ENCODE data around the gene ABCC3.
A peak's percentile ranks its signal among the peaks of the same experiment; 100 is the strongest.

Gene ABCC3

DNA sequence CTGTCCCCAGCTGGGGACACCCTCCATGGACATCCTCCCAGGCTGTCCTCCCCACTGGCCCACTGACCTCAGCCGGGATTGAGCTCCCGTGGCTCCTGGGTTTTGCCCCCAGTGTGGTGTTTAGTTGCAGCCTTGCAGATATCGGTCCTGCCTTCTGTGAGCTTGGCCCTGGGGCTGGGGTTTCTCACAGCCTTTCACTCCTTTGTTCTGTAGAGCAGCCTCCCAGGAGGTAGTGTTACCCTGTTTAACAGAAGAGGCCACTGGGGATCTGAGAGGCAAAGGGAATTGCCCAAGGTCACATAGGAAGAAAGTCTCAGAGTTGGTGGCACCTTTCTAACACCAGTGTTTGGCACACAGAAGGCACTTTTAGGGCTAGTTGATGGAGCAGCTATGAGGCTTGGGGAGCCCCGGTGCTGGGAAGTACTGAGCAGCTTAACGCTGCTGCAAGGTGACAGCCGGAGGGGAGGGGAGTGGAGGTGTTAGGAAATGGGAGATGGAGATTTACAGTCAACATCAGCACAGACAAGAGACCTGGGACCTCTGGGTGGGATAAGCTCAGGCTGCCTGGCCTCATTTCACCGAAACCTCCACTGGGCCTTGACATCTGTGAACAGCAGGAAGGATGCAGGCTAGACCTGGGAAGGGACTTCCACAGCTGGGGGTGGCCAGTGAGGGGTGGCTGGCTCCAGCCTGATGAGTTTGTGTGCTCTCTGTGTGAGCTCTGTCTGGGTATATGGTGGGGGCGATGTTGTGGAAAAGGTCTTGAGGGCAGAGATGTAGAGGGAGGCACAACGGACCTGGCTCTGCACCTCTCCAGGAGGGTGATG, 48.0 kb upstream of the ABCC3 start:
- no peak for DNase-seq (ENCODE audit: low spot score)
- Histone ChIP-seq H2AK5ac (ENCODE audit: low read depth, low read length) (peak overlapping the region; percentile 85), H2BK15ac (ENCODE audit: low read length) (peak overlapping the region; percentile 90), H2AFZ (ENCODE audit: low read length) (peak overlapping the region; percentile 17), H3K23ac (ENCODE audit: low read depth, low read length, poor library complexity) (no peak overlapping the region), H3K4me2 (ENCODE audit: insufficient read depth, low read length, poor library complexity, severe bottlenecking) (no peak overlapping the region), H2BK120ac (ENCODE audit: low read depth, low read length) (peak overlapping the region; percentile 26), H3K27ac (replicated peaks; ENCODE audit: low read length) (no peak overlapping the region), H3K9me3 (replicated peaks in 1 of 2; ENCODE audit: control insufficient read depth in 2 of 2, insufficient read depth in 1 of 2, low read depth in 1 of 2, low read length in 2 of 2) (no peaks in the 10 kb centered on the region), H2BK12ac (ENCODE audit: low read length) (no peak overlapping the region), H3K27me3 (ENCODE audit: control insufficient read depth in 3 of 3, insufficient read depth in 3 of 3, low read depth in 1 of 3, low read length in 3 of 3) (no peaks in the 10 kb centered on the region), H2BK5ac (ENCODE audit: low read length) (no peak overlapping the region), H4K8ac (ENCODE audit: low read depth, low read length) (no peak overlapping the region), H3K4ac (ENCODE audit: low read length) (peak overlapping the region; percentile 20), H4K91ac (ENCODE audit: low read depth, low read length, poor library complexity) (no peak overlapping the region), H3K4me3 (ENCODE audit: low read length in 2 of 2) (no peak overlapping the region), H3K18ac (ENCODE audit: low read length) (peak overlapping the region; percentile 86), H3K14ac (ENCODE audit: low read length) (no peak overlapping the region), H3K36me3 (replicated peaks in 1 of 2; ENCODE audit: control insufficient read depth in 2 of 2, insufficient read depth in 2 of 2, low read length in 2 of 2) (no peaks in the 10 kb centered on the region), H3K79me1 (ENCODE audit: low read depth, low read length) (no peaks in the 10 kb centered on the region), H3K9ac (ENCODE audit: low read depth, low read length, poor library complexity) (peak overlapping the region; percentile 60), H3K4me1 (ENCODE audit: control insufficient read depth in 2 of 2, insufficient read depth in 1 of 2, low read depth in 1 of 2, low read length in 2 of 2) (peaks cover 11 to 28% of the 10 kb centered on the region in 2 donors)
- WGBS, 2 donors (ENCODE audit: extremely low coverage in 2 of 2, insufficient read length in 2 of 2, insufficient replicate concordance in 1 of 2) = no CpG with 5 or more reads among the region's 9 CpGs

DNA sequence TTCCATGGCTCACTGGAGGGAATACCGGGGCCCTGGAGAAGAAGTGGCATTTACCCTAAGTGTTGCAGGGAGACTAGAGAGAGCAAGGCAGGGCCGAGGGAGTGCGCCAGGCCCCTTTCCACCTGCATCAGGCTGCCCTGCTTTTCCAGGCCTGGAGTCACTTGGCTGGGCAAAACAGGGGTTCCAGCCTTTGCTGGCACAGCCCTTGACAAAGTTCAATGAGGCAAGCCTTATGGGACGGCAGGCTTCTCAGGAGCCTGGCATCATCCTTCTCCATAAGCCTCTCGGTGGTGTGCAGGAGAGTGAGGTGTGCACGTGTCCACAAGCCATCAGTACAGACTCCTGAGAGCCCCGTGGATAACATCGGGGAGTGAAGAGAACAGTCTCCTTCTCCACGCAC, 47.1 kb upstream of the ABCC3 start:
- H2BK12ac ChIP-seq (ENCODE audit: low read length) = no peak overlapping the region
- H3K27ac ChIP-seq (replicated peaks; ENCODE audit: low read length) = no peak overlapping the region
- no peak overlapping the region for H3K4me2 ChIP-seq (ENCODE audit: insufficient read depth, low read length, poor library complexity, severe bottlenecking)
- H2BK5ac ChIP-seq (ENCODE audit: low read length) = no peak overlapping the region
- H3K27me3 ChIP-seq (ENCODE audit: control insufficient read depth in 3 of 3, insufficient read depth in 3 of 3, low read depth in 1 of 3, low read length in 3 of 3) = no peaks in the 10 kb centered on the region
- no peak overlapping the region for H4K8ac ChIP-seq (ENCODE audit: low read depth, low read length)
- no peak overlapping the region for H4K91ac ChIP-seq (ENCODE audit: low read depth, low read length, poor library complexity)
- H3K79me1 ChIP-seq (ENCODE audit: low read depth, low read length) = no peaks in the 10 kb centered on the region
- H2AK5ac ChIP-seq (ENCODE audit: low read depth, low read length) = peak overlapping the region; percentile 17
- H3K9ac ChIP-seq (ENCODE audit: low read depth, low read length, poor library complexity) = no peak overlapping the region
- H3K23ac ChIP-seq (ENCODE audit: low read depth, low read length, poor library complexity) = no peak overlapping the region
- H3K4me1 ChIP-seq (ENCODE audit: control insufficient read depth in 2 of 2, insufficient read depth in 1 of 2, low read depth in 1 of 2, low read length in 2 of 2) = peaks cover 14 to 28% of the 10 kb centered on the region in 2 donors
- DNase-seq (ENCODE audit: low spot score) = no peak
- no peak overlapping the region for H3K14ac ChIP-seq (ENCODE audit: low read length)
- no peaks in the 10 kb centered on the region for H3K36me3 ChIP-seq (replicated peaks in 1 of 2; ENCODE audit: control insufficient read depth in 2 of 2, insufficient read depth in 2 of 2, low read length in 2 of 2)
- H3K4me3 ChIP-seq (ENCODE audit: low read length in 2 of 2) = no peak overlapping the region
- H2BK120ac ChIP-seq (ENCODE audit: low read depth, low read length) = no peak overlapping the region
- H2BK15ac ChIP-seq (ENCODE audit: low read length) = no peak overlapping the region
- H2AFZ ChIP-seq (ENCODE audit: low read length) = no peak overlapping the region
- WGBS, 2 donors (ENCODE audit: extremely low coverage in 2 of 2, insufficient read length in 2 of 2, insufficient replicate concordance in 1 of 2) = no CpG with 5 or more reads among the region's 9 CpGs
- H3K9me3 ChIP-seq (replicated peaks in 1 of 2; ENCODE audit: control insufficient read depth in 2 of 2, insufficient read depth in 1 of 2, low read depth in 1 of 2, low read length in 2 of 2) = no peaks in the 10 kb centered on the region
- H3K4ac ChIP-seq (ENCODE audit: low read length) = no peak overlapping the region
- H3K18ac ChIP-seq (ENCODE audit: low read length) = no peak overlapping the region

DNA sequence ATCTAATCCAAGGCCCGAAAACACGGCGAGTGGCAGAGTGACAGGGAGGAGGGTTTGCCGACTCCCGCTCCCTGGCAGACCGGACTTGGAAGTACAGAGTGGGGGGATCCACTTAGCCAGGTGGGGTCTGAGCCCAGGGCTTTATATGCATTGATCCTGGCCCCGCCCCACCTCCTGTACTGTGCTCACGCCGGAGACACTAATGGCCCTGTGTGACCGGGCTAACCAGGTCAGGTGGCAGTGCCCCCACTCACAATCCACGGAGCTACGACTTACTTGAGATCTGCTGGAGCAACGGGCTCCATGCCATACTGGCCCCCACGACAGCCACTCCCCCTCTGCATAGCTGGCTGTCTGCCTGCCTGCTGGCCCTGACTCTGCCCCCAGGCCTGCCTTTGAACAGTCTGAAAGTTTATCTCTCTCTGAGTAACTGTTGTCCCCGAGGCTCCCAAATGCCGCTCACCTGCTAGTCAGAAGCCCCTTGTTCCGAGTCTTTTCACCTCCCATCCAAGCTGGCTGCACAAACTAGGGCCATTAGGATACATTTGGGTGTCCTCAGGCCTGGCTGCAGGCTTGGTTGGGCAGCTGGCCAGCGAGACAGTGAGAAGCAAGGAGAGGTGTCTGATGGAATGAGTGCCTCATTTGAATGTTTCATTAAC, 46.2 kb upstream of the ABCC3 start:
- no peaks in the 10 kb centered on the region for H3K79me1 ChIP-seq (ENCODE audit: low read depth, low read length)
- H2BK12ac ChIP-seq (ENCODE audit: low read length) = no peak overlapping the region
- no peak overlapping the region for H2BK120ac ChIP-seq (ENCODE audit: low read depth, low read length)
- peak overlapping the region; percentile 47 for H2AK5ac ChIP-seq (ENCODE audit: low read depth, low read length)
- DNase-seq (ENCODE audit: low spot score) = no peak
- H3K18ac ChIP-seq (ENCODE audit: low read length) = no peak overlapping the region
- peaks cover 19 to 37% of the 10 kb centered on the region in 2 donors for H3K4me1 ChIP-seq (ENCODE audit: control insufficient read depth in 2 of 2, insufficient read depth in 1 of 2, low read depth in 1 of 2, low read length in 2 of 2)
- no peak overlapping the region for H3K4ac ChIP-seq (ENCODE audit: low read length)
- no peak overlapping the region for H2BK15ac ChIP-seq (ENCODE audit: low read length)
- no peaks in the 10 kb centered on the region for H3K36me3 ChIP-seq (replicated peaks in 1 of 2; ENCODE audit: control insufficient read depth in 2 of 2, insufficient read depth in 2 of 2, low read length in 2 of 2)
- no peaks in the 10 kb centered on the region for H3K9me3 ChIP-seq (replicated peaks in 1 of 2; ENCODE audit: control insufficient read depth in 2 of 2, insufficient read depth in 1 of 2, low read depth in 1 of 2, low read length in 2 of 2)
- peak overlapping the region; percentile 38 for H2AFZ ChIP-seq (ENCODE audit: low read length)
- no peak overlapping the region for H3K14ac ChIP-seq (ENCODE audit: low read length)
- H3K27ac ChIP-seq (replicated peaks; ENCODE audit: low read length) = no peak overlapping the region
- no peak overlapping the region for H4K8ac ChIP-seq (ENCODE audit: low read depth, low read length)
- peak overlapping the region in 1 of 2 donors; percentile 20 for H3K4me3 ChIP-seq (ENCODE audit: low read length in 2 of 2)
- no CpG with 5 or more reads among the region's 18 CpGs for WGBS, 2 donors (ENCODE audit: extremely low coverage in 2 of 2, insufficient read length in 2 of 2, insufficient replicate concordance in 1 of 2)
- H3K9ac ChIP-seq (ENCODE audit: low read depth, low read length, poor library complexity) = no peak overlapping the region
- no peak overlapping the region for H2BK5ac ChIP-seq (ENCODE audit: low read length)
- H3K23ac ChIP-seq (ENCODE audit: low read depth, low read length, poor library complexity) = no peak overlapping the region
- H4K91ac ChIP-seq (ENCODE audit: low read depth, low read length, poor library complexity) = peak overlapping the region; percentile 66
- H3K4me2 ChIP-seq (ENCODE audit: insufficient read depth, low read length, poor library complexity, severe bottlenecking) = no peak overlapping the region
- no peaks in the 10 kb centered on the region for H3K27me3 ChIP-seq (ENCODE audit: control insufficient read depth in 3 of 3, insufficient read depth in 3 of 3, low read depth in 1 of 3, low read length in 3 of 3)

DNA sequence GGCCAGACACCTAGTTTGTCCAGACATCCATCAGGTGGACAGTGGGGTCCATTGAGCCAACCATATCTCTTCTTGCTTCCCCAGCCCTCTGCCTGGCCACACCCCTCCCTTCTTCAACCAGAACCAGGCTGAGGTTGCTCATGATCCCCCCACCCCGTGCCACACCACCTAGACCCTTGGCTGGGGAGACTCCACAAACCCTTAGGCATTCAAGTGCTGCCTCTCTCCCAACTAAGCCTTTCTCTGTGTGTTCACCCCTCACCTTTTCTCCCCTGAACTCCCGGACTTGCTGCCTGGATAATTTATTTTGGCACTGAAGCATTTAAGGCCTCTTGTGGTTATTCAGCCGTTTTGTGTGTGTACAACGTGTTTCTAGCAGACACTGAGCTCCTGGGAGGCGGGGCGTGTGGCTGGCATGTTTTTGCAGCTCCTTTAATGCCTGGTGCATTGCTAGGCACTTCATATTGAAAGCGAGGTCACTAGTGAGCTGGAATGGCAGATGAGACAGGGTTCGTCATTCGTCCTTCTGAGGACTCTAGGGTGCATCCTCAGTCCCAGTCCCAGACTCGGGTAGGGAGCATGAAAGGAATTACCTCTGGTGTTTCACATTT, 45.5 kb upstream of the ABCC3 start:
- no peak overlapping the region for H3K23ac ChIP-seq (ENCODE audit: low read depth, low read length, poor library complexity)
- DNase-seq (ENCODE audit: low spot score) = no peak
- WGBS, 2 donors (ENCODE audit: extremely low coverage in 2 of 2, insufficient read length in 2 of 2, insufficient replicate concordance in 1 of 2) = no CpG with 5 or more reads among the region's 10 CpGs

More for the DNA sequence above, 45.5 kb upstream of the ABCC3 start:
- H3K18ac ChIP-seq (ENCODE audit: low read length) = peak overlapping the region; percentile 25
- H4K91ac ChIP-seq (ENCODE audit: low read depth, low read length, poor library complexity) = no peak overlapping the region
- H3K79me1 ChIP-seq (ENCODE audit: low read depth, low read length) = no peaks in the 10 kb centered on the region
- H3K4me2 ChIP-seq (ENCODE audit: insufficient read depth, low read length, poor library complexity, severe bottlenecking) = no peak overlapping the region
- no peak overlapping the region for H3K4ac ChIP-seq (ENCODE audit: low read length)
- no peak overlapping the region for H3K27ac ChIP-seq (replicated peaks; ENCODE audit: low read length)
- no peak overlapping the region for H2BK15ac ChIP-seq (ENCODE audit: low read length)
- H2BK5ac ChIP-seq (ENCODE audit: low read length) = no peak overlapping the region
- no peak overlapping the region for H4K8ac ChIP-seq (ENCODE audit: low read depth, low read length)
- H3K36me3 ChIP-seq (replicated peaks in 1 of 2; ENCODE audit: control insufficient read depth in 2 of 2, insufficient read depth in 2 of 2, low read length in 2 of 2) = no peaks in the 10 kb centered on the region
- no peak overlapping the region for H3K4me3 ChIP-seq (ENCODE audit: low read length in 2 of 2)
- H3K9me3 ChIP-seq (replicated peaks in 1 of 2; ENCODE audit: control insufficient read depth in 2 of 2, insufficient read depth in 1 of 2, low read depth in 1 of 2, low read length in 2 of 2) = no peaks in the 10 kb centered on the region
- no peak overlapping the region for H2BK120ac ChIP-seq (ENCODE audit: low read depth, low read length)
- no peak overlapping the region for H2AK5ac ChIP-seq (ENCODE audit: low read depth, low read length)
- H3K4me1 ChIP-seq (ENCODE audit: control insufficient read depth in 2 of 2, insufficient read depth in 1 of 2, low read depth in 1 of 2, low read length in 2 of 2) = peaks cover 22 to 40% of the 10 kb centered on the region in 2 donors
- H2AFZ ChIP-seq (ENCODE audit: low read length) = no peak overlapping the region
- H2BK12ac ChIP-seq (ENCODE audit: low read length) = no peak overlapping the region
- no peak overlapping the region for H3K14ac ChIP-seq (ENCODE audit: low read length)
- H3K27me3 ChIP-seq (ENCODE audit: control insufficient read depth in 3 of 3, insufficient read depth in 3 of 3, low read depth in 1 of 3, low read length in 3 of 3) = peaks cover 0 to 1% (median 0%) of the 10 kb centered on the region in 3 experiments
- no peak overlapping the region for H3K9ac ChIP-seq (ENCODE audit: low read depth, low read length, poor library complexity)

Data from neuronal stem cell (in vitro differentiated cells).